Measurements from ENCODE around the gene GHDC.

Gene GHDC

GRCh38 chr17:42183741-42184711 is 10.3 kb downstream of the GHDC start:
- peaks cover 1 to 4% of the 10 kb centered on the region in 2 donors for H3K36me3 Mint-ChIP-seq
- DNase-seq: peak; percentile 80
- H3K27me3 Mint-ChIP-seq: no peaks in the 10 kb centered on the region
- peaks cover 50 to 68% of the 10 kb centered on the region in 2 donors for H3K4me1 Mint-ChIP-seq
- H3K27ac Mint-ChIP-seq: peak overlapping the region; percentile 98
- ATAC-seq (replicated peaks): peak; percentile 76
- no peaks in the 10 kb centered on the region for H3K9me3 Mint-ChIP-seq
- peak overlapping the region; percentile 89 to 91 for H3K4me3 Mint-ChIP-seq

DNA sequence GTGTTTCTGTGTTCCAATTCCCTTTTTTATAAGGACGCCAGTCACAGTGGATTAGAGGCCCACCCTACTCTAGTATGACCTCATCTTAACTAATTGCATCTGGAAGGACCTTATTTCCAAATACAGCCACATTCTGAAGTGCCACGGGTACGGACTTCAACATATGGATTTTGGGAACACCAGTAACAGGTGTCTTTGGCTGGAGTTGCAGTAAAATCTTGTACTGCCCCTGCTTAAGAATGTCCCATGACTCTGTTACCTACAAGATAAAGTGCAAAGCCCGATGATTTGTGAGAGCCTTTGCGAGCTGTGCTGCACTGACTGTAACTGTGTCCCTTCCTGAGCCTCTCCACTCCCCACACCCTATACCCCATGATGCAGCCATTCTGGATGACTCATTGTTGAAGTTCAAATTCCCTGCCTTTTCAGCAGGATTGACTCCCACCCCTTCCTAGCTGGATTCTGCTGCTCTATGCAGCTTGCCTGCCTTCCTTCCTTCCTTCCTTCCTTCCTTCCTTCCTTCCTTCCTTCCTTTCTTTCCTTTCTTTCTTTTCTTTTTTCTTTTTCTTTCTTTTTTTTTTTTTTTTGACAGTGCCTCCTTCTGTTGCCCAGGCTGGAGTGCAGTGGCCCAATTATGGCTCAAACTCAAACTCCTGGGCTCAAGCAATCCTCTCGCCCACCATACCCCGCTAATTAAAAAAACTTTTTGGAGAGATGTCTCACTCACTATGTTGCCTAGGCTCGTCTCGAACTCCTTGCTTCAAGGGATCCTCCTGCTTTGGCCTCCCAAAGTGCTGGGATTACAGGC is 11.2 kb downstream of the GHDC start:
- Mint-ChIP-seq H3K9me3 (no peaks in the 10 kb centered on the region), H3K4me1 (peaks cover 58 to 71% of the 10 kb centered on the region in 2 donors), H3K36me3 (peaks cover 1 to 4% of the 10 kb centered on the region in 2 donors), H3K27ac (peak overlapping the region; percentile 98), H3K27me3 (no peaks in the 10 kb centered on the region), H3K4me3 (peak overlapping the region; percentile 89 to 91)
- DNase-seq: no peak
- ATAC-seq (replicated peaks): no peak

DNA sequence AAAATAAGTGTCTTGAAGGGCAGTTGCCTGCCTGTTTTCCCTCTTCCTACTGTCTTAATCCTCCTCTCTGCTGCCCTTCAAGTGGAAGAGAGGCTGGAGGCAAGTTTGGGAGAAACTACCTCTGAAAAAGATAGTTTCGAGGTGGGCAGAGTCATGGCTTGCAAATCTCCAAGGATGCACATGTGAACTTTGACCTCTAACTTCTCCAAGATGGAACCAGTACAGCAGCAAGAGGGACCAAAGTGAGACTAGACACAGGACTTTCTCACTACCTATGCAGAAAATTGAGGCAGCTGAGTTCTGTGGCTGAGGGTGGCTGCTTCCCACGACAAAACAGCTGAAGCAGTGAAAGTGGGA is 12.5 kb downstream of the GHDC start:
- H3K27me3 Mint-ChIP-seq: peaks cover 0 to 3% of the 10 kb centered on the region in 2 donors
- no peak for ATAC-seq (replicated peaks)
- no peak for DNase-seq
- H3K4me3 Mint-ChIP-seq: no peak overlapping the region
- peaks cover 62 to 81% of the 10 kb centered on the region in 2 donors for H3K4me1 Mint-ChIP-seq
- H3K27ac Mint-ChIP-seq: peak overlapping the region; percentile 51
- H3K36me3 Mint-ChIP-seq: peaks cover 6 to 11% of the 10 kb centered on the region in 2 donors
- no peaks in the 10 kb centered on the region for H3K9me3 Mint-ChIP-seq

GRCh38 chr17:42180922-42181850 is 13.1 kb downstream of the GHDC start, which contains the start of gene KCNH4:
KCNH4 (minus strand) TSS chr17:42181142; CDS start chr17:42180945, 197 bp downstream.
- peak within 1 kb of the TSS; percentile 73 for H3K27ac Mint-ChIP-seq
- H3K4me1 Mint-ChIP-seq: peaks cover 62 to 81% of the 10 kb centered on the region in 2 donors
- peaks cover 7 to 12% of the 10 kb centered on the region in 2 donors for H3K36me3 Mint-ChIP-seq
- H3K27me3 Mint-ChIP-seq: peaks cover 0 to 3% of the 10 kb centered on the region in 2 donors
- DNase-seq (peak; percentile 87), ATAC-seq (replicated peaks) (peak; percentile 45 to 67)
- H3K4me3 Mint-ChIP-seq: peak within 1 kb of the TSS; percentile 80 to 83
- no peaks in the 10 kb centered on the region for H3K9me3 Mint-ChIP-seq

GRCh38 chr17:42180411-42180921 is 13.8 kb downstream of the GHDC start:
- peak; percentile 18 for DNase-seq
- Mint-ChIP-seq H3K4me1 (peaks cover 62 to 81% of the 10 kb centered on the region in 2 donors), H3K36me3 (peaks cover 14 to 19% of the 10 kb centered on the region in 2 donors), H3K9me3 (no peaks in the 10 kb centered on the region), H3K27ac (no peak overlapping the region), H3K27me3 (peaks cover 6 to 9% of the 10 kb centered on the region in 2 donors), H3K4me3 (peak overlapping the region; percentile 63 to 82)
- ATAC-seq (replicated peaks): no peak

DNA sequence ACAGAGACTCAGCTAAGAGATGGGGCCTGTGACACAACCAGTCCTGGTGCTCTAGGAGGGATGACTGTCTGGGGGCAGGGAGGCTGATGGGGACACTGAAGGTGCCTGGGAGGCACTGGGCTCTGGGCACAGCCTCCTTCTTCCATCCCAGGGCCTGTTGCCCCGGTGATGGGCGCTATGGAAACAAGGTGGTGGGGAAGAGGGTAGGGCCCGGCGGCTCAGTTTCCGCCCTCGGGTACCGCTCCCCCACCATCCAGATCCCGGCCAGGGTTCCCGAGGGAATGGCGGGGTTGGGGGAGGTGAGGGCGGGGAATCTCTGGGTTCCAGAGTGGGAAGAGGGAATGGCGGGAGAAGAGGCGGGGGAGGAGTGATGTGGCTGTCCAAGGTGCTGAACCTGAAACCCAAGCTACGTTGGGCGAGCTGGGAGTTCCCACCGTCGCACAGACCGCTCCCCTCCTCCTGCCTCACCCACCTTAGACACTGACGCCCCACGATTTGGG is 14.3 kb downstream of the GHDC start:
- DNase-seq (peak; percentile 21), ATAC-seq (replicated peaks) (no peak)
- H3K9me3 Mint-ChIP-seq: no peaks in the 10 kb centered on the region
- peak overlapping the region; percentile 63 to 82 for H3K4me3 Mint-ChIP-seq
- H3K27ac Mint-ChIP-seq: no peak overlapping the region
- H3K36me3 Mint-ChIP-seq: peaks cover 19 to 24% of the 10 kb centered on the region in 2 donors
- H3K27me3 Mint-ChIP-seq: peaks cover 11 to 12% of the 10 kb centered on the region in 2 donors
- peaks cover 59 to 77% of the 10 kb centered on the region in 2 donors for H3K4me1 Mint-ChIP-seq

GRCh38 chr17:42179335-42179734 is 15.0 kb downstream of the GHDC start:
- H3K4me3 Mint-ChIP-seq: no peak overlapping the region
- H3K27me3 Mint-ChIP-seq: peaks cover 12 to 15% of the 10 kb centered on the region in 2 donors
- peaks cover 20 to 26% of the 10 kb centered on the region in 2 donors for H3K36me3 Mint-ChIP-seq
- ATAC-seq (replicated peaks) (no peak), DNase-seq (no peak)
- H3K27ac Mint-ChIP-seq: peak overlapping the region; percentile 14
- H3K9me3 Mint-ChIP-seq: no peaks in the 10 kb centered on the region
- H3K4me1 Mint-ChIP-seq: peaks cover 53 to 70% of the 10 kb centered on the region in 2 donors

GRCh38 chr17:42178817-42179216 is 15.5 kb downstream of the GHDC start:
- Mint-ChIP-seq H3K27me3 (peaks cover 12 to 15% of the 10 kb centered on the region in 2 donors), H3K9me3 (no peaks in the 10 kb centered on the region), H3K4me3 (peak overlapping the region in 1 of 2 donors; percentile 1), H3K36me3 (peaks cover 23 to 30% of the 10 kb centered on the region in 2 donors), H3K4me1 (peaks cover 50 to 65% of the 10 kb centered on the region in 2 donors), H3K27ac (peak overlapping the region; percentile 59)
- DNase-seq: peak; percentile 42
- ATAC-seq (replicated peaks): peak; percentile 58 to 64

GRCh38 chr17:42177684-42178083 is 16.6 kb downstream of the GHDC start:
- H3K9me3 Mint-ChIP-seq: no peaks in the 10 kb centered on the region
- H3K36me3 Mint-ChIP-seq: peaks cover 23 to 28% of the 10 kb centered on the region in 2 donors
- H3K27ac Mint-ChIP-seq: peak overlapping the region; percentile 43
- DNase-seq (no peak), ATAC-seq (replicated peaks) (no peak)
- peaks cover 39 to 54% of the 10 kb centered on the region in 2 donors for H3K4me1 Mint-ChIP-seq
- H3K27me3 Mint-ChIP-seq: peaks cover 12 to 15% of the 10 kb centered on the region in 2 donors
- no peak overlapping the region for H3K4me3 Mint-ChIP-seq

- Mint-ChIP-seq H3K4me3 (no peak overlapping the region), H3K9me3 (no peaks in the 10 kb centered on the region), H3K36me3 (peaks cover 30 to 41% of the 10 kb centered on the region in 2 donors), H3K27me3 (peaks cover 12 to 15% of the 10 kb centered on the region in 2 donors), H3K27ac (no peak overlapping the region), H3K4me1 (peaks cover 14 to 21% of the 10 kb centered on the region in 2 donors)
- no peak for DNase-seq
- no peak for ATAC-seq (replicated peaks)
Measured at GRCh38 chr17:42174126-42174783, 20.0 kb downstream of the GHDC start.

DNA sequence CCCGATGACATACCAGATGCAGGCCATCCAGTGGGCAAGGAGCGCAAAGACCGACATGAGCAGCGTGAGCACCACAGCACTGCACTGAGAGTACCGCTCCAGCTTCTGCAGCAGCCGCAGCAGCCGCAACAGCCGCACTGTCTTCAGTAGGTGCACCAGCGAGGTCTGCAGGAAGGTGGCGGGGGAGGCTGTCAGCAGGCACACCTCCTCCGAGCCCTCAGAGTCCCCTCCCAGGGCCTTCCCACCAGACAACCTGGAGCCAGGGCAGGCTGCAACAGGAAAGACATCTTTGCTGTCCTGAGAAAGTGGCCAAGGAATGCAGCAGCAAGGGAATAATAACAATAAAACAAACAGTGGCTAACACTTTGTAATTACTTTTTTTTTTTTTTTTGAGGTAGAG is 22.5 kb downstream of the GHDC start:
- no peak overlapping the region for H3K27ac Mint-ChIP-seq
- no peaks in the 10 kb centered on the region for H3K9me3 Mint-ChIP-seq
- no peak for ATAC-seq (replicated peaks)
- no peak for DNase-seq
- peaks cover 9 to 15% of the 10 kb centered on the region in 2 donors for H3K27me3 Mint-ChIP-seq
- H3K4me3 Mint-ChIP-seq: no peak overlapping the region
- H3K4me1 Mint-ChIP-seq: peaks cover 7 to 10% of the 10 kb centered on the region in 2 donors
- H3K36me3 Mint-ChIP-seq: peaks cover 27 to 36% of the 10 kb centered on the region in 2 donors

GRCh38 chr17:42169351-42169750 is 24.9 kb downstream of the GHDC start:
- DNase-seq (no peak), ATAC-seq (replicated peaks) (no peak)
- H3K36me3 Mint-ChIP-seq: peaks cover 20 to 26% of the 10 kb centered on the region in 2 donors
- H3K27ac Mint-ChIP-seq: no peak overlapping the region
- H3K9me3 Mint-ChIP-seq: no peaks in the 10 kb centered on the region
- no peaks in the 10 kb centered on the region for H3K27me3 Mint-ChIP-seq
- peaks cover 7 to 12% of the 10 kb centered on the region in 2 donors for H3K4me1 Mint-ChIP-seq
- no peak overlapping the region for H3K4me3 Mint-ChIP-seq

All from stimulated activated naive B cell treated with anti-CD40 and anti-IgM and Interleukin-4, amounts not matched to agents 10 μg/mL and 1 μg/mL and 100 μg/mL, for 72 hours (primary cell).